ENCODE results near the gene CPT1A.
"Not testable (repeated sequence)": the region's sequence is repeated elsewhere in the genome, so short reads cannot be mapped to it uniquely, and the experiment has no call there.

CPT1A gene

GRCh38 chr11:68841718-68842426 is at the start of gene CPT1A:
TSS of gene CPT1A (minus strand) at chr11:68841916. CDS start at chr11:68815474, 26,442 bp downstream.
- peak; percentile 78 for DNase-seq

- peak; percentile 33 for DNase-seq
Measured at GRCh38 chr11:68890490-68891231, 48.9 kb upstream of the CPT1A start.

GRCh38 chr11:68889948-68890446 is 48.3 kb upstream of the CPT1A start:
- DNase-seq = no peak

GRCh38 chr11:68884827-68885226 is 43.1 kb upstream of the CPT1A start:
- DNase-seq = not testable (repeated sequence)

GRCh38 chr11:68882391-68882790 is 40.7 kb upstream of the CPT1A start:
- no peak for DNase-seq

- DNase-seq = no peak
Measured at GRCh38 chr11:68881320-68881719, 39.6 kb upstream of the CPT1A start.

- no peak for DNase-seq
Measured at GRCh38 chr11:68880851-68881250, 39.1 kb upstream of the CPT1A start.

- DNase-seq = no peak
Measured at GRCh38 chr11:68878022-68878421, 36.3 kb upstream of the CPT1A start.

GRCh38 chr11:68872216-68873003 is 30.7 kb upstream of the CPT1A start:
- DNase-seq = no peak

- no peak for DNase-seq
Measured at GRCh38 chr11:68870470-68870869, 28.8 kb upstream of the CPT1A start.

GRCh38 chr11:68868221-68868835 is 26.6 kb upstream of the CPT1A start:
- DNase-seq = no peak

- no peak for DNase-seq
Measured at GRCh38 chr11:68867066-68867465, 25.4 kb upstream of the CPT1A start.

GRCh38 chr11:68865241-68865640 is 23.5 kb upstream of the CPT1A start:
- DNase-seq = no peak

GRCh38 chr11:68863553-68864265 is 22.0 kb upstream of the CPT1A start:
- DNase-seq = no peak

- DNase-seq = no peak
Measured at GRCh38 chr11:68862421-68862820, 20.7 kb upstream of the CPT1A start.

GRCh38 chr11:68859123-68859522 is 17.4 kb upstream of the CPT1A start:
- DNase-seq = no peak

- no peak for DNase-seq
Measured at GRCh38 chr11:68857037-68857586, 15.4 kb upstream of the CPT1A start.

GRCh38 chr11:68856425-68857030 is 14.8 kb upstream of the CPT1A start:
- DNase-seq = not testable (repeated sequence)

GRCh38 chr11:68855205-68855981 is 13.7 kb upstream of the CPT1A start:
- peak; percentile 55 for DNase-seq

- no peak for DNase-seq
Measured at GRCh38 chr11:68854273-68854958, 12.7 kb upstream of the CPT1A start.

Measured in hematopoietic multipotent progenitor cell treated with erythropoietin and hydrocortisone succinate and interleukin-3 and kit ligand, for 8 days (in vitro differentiated cells).